Activated CD4-positive, alpha-beta T cell treated with anti-CD3 and anti-CD28 coated beads, Interleukin-2, amount 50 U/mL, for 16 hours (primary cell): ENCODE data around the gene NET1.
A peak's percentile ranks its signal among the peaks of the same experiment; 100 is the strongest.

Experiments used
- DNase-seq: peaks from one replicate; pipeline ENCODE4 v3.0.0-alpha.2; 2020

Gene NET1

GRCh38 chr10:5443429-5443828 is 31.1 kb downstream of the NET1 start:
- DNase-seq: peak; percentile 87

DNA sequence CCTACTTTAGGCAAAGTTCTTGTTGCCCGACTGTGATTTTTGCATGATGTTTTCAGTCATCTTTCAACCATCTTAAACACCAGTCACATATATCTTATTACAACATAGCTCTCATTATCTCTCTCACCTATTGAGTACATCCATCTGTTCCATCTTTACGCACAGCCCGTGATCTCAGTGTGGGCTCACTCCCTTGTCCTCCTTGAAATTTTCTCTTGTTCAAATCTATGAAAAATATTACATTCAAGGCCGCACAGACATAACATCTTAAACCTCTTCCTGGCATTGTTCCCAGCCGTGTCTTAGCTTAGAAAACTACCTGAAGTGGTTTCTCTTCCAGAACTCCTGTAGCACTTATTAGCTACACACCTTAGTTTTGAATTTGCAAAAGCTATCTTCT is 32.6 kb downstream of the NET1 start:
- DNase-seq: no peak

DNA sequence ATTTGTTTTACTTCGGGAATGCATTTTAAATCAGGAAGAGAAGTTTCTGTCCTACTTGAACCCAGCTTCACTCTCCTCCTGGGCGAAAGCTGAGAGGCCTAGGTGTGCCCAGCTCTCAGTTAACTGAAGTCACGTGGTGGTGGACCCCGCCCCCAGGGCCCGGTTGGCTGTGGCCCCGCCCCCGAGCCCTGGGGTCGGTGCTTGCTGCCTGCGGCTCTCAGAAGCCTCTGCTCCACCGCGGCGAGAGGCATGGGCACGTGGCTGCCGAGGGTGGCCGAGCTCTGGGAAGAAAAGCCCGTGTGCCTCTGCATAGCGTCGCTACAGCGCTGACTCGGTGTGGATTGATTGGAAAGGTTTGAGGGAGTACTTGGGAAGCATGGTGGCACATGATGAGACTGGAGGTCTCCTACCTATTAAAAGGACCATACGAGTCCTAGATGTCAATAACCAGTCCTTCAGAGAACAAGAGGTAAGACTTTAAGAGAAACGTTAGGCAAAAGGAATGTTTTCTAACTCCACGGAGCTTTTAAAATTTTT is 34.1 kb downstream of the NET1 start:
- peak; percentile 84 for DNase-seq

DNA sequence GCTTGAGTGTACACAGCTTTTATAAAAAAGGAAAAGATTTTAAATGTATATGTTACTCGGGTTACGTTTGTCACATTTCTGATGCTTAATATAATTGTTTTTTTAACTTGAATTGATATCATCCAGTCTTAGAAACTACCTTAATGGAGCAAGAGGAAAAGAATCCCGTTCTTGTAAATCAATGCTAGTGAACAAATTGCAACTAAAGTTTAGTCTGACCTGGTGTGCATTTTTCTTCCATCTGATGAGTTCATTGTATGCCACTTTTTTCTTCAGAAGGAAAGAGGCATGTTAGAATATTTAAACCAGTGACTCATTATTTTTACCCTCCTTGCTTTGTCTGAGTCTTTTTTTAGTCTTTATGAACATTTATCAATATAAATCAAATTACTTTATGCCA is 34.7 kb downstream of the NET1 start:
- DNase-seq: no peak

DNA sequence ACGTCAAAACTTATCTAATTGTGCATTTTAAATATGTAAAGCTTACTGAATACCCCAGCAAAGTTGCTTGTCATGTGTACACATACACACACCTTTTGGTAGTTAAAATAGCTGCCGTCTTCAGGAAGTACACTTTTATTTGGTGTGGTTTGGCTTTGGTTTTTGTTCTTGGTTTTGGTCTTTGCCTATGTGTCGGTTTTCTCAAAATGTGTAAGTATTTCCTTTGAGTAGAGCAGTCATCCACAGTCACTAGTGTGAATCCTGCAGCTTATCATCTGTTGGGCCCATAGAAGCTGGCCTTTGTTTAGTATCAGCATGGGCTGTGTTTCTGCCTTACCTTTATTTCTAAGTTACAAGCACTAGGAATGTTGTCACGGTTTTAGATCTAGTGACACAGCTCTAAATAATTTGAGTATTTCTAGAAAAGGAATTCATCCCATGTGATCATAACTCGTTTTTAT is 35.3 kb downstream of the NET1 start:
- peak; percentile 91 for DNase-seq

DNA sequence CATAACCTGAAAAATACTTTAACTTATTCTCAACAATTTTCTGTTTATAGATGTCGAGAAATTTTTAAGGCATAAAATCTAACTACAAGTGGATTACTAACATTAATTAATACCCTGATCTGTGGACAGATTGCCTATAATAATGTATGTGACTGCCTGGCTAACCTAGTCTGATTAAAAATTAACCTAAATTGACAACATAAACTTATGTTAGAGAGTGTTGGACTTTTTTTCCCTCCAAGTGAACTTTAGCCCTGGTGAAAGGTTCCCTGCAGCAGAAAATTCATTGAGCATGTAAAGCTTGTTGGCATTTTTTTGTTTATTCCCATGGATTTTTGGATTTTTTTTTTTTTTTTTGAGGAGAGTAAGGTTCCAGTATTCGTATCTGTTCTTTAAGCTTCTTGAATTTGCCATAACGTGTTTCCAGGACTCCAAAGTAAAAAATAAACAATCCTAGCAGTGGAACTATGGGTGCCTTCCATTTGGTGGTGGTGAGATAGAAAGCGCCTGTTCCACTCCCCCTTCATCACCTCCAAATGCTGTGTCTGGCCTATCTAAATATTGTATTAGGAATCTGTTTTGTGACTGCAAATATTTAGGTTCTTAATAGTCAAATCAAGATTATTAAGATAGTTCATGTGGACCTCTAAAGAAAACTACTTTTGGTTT is 36.1 kb downstream of the NET1 start:
- no peak for DNase-seq

DNA sequence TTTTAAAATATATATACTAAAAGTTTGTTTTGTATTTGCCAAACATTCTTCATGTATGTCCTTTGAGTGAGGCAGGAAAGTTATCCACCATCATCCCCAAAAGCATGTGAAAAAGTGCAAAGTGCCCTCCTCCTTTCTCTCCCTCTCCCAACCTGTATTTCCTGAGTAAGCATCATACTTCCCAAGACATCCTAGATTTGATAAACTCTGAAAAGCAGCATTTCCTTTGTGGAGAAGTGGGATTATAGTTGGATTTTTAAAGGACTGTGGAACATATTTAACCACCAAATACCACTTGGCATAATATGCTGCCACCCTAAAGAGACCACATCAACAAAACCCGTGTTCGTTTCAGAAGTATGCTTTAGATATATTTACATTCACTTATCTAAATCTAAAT is 36.9 kb downstream of the NET1 start:
- DNase-seq: no peak

- no peak for DNase-seq
Observed at GRCh38 chr10:5449823-5450222, 37.5 kb downstream of the NET1 start.

- DNase-seq: no peak
Observed at GRCh38 chr10:5450605-5451384, 38.4 kb downstream of the NET1 start.

DNA sequence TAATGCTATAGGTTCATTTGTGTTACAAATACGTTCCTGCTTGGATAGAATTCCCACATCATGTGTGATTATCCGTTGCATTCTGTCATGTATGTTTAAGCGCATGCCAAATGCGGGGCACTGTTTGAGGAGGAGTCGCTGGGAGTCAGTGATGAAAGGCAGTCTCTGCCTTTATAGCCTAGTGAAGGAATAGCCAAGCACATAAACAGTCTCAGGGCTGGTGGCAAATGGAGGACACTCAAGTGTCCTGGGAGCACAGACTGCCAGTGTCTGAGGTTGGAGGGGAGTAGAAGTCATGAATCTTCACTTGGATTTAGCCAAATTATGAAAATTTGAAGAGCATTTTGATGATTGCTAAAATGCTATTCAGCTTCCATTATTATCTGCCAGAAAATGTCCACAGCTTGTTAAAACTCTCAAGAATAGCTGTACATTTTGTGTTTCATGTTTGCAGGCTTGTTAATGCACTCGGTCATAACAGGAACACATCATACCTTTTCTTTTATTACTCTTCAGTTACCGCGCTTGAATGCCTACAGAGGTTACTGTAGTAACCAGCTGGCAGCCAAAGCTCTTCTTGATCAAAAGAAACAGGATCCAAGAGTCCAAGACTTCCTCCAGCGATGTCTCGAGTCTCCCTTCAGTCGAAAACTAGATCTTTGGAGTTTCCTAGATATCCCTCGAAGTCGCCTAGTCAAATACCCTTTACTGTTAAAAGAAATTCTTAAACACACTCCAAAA is 41.6 kb downstream of the NET1 start:
- DNase-seq: no peak

DNA sequence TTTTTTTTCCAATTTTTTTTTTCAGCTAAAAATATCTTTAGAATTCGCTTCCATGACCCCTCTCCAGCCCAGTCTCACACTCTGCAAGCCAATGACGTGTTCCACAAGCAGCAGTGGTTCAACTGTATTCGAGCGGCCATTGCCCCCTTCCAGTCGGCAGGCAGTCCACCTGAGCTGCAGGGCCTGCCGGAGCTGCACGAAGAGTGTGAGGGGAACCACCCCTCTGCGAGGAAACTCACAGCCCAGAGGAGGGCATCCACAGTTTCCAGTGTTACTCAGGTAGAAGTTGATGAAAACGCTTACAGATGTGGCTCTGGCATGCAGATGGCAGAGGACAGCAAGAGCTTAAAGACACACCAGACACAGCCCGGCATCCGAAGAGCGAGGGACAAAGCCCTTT is 44.2 kb downstream of the NET1 start:
- no peak for DNase-seq

- DNase-seq: no peak
Observed at GRCh38 chr10:5457741-5458140, 45.4 kb downstream of the NET1 start.

DNA sequence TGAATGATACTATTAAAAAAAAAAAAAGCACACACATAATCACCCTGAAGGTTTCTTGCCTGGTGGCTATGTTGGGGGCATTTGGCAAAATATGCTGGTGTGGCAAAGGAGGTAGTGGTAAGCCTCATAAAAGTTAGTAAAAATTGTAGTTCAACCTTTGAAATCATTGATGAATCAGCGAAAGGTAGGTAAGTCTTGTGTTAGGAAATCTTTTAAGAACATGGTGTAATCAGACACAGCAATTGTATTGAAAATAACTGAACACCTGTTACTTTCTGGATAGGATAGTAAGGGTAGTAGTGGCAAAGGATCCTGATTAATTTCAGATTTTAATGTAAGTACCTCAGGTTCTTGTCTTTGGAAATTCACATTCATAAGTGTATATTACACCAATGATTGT is 46.1 kb downstream of the NET1 start:
- no peak for DNase-seq

DNA sequence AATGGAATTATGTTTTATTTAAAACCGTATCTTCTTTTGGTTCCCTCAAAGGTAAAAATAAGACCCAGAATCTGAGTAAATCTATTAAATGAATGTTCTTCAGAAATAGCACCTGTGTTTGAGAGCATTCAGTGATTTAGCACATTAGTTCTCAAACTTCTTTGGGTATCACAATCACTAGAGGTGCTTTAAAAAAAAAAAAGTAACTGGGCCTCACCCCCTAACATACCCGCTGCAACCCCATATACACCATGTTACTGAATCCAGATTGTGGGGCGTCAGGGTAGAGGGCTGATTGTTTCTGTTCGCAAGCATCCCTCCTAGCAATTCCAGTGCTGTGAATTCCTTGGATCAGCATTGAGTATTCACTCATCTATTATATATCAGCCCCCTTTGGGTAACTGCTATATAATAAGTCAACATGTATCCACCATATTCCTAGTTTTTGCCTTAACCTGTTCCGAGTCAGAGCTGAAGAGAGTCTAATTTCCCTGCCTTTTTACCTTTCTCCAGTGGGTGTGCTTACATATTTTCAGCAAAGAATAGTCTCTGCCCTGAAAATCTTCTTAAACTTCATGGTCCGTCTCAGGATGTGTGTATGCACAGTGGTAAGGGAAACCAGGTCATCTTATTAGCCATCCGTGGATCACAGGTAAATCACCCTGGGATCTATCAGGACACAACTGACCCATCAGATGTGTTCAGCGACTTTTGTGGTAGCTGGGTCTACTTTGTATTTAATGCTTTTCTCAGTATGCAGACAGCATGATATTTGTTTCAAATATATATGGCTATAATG is 46.8 kb downstream of the NET1 start:
- DNase-seq: no peak

DNA sequence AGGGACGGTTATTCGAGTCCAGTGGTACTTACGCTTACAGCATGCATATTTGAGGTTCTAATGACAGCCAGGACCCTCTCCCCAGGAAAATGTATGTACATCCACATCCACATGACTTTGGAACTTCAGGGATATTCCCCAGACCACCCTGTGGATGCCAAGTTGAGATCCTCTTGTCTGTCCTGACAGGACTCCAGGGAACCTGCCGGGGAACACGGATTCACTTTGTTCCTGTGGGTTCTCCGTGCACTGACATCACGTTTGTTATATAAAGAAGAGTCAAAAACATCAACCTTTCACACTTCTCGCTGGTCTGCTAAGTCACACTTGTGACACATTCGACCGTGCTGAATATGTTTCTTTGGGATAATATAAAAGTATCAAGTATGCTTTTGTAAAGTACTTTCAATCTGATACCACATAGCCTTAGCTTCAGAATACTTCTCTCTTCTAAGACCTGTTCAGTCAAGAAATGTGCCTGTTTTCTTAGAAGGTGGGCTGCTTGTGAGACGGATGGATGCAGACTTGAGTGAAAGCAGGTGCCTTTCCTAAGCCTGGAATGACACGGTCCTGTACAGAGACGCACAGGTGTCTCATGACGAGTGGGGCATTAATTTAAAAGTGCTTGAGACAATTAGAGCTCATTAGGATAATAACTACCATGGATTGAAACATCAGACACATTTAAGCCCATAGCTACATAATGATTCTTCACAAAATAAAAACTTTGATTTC is 48.3 kb downstream of the NET1 start:
- DNase-seq: no peak

GRCh38 chr10:5461203-5461588 is 48.8 kb downstream of the NET1 start:
- no peak for DNase-seq

DNA sequence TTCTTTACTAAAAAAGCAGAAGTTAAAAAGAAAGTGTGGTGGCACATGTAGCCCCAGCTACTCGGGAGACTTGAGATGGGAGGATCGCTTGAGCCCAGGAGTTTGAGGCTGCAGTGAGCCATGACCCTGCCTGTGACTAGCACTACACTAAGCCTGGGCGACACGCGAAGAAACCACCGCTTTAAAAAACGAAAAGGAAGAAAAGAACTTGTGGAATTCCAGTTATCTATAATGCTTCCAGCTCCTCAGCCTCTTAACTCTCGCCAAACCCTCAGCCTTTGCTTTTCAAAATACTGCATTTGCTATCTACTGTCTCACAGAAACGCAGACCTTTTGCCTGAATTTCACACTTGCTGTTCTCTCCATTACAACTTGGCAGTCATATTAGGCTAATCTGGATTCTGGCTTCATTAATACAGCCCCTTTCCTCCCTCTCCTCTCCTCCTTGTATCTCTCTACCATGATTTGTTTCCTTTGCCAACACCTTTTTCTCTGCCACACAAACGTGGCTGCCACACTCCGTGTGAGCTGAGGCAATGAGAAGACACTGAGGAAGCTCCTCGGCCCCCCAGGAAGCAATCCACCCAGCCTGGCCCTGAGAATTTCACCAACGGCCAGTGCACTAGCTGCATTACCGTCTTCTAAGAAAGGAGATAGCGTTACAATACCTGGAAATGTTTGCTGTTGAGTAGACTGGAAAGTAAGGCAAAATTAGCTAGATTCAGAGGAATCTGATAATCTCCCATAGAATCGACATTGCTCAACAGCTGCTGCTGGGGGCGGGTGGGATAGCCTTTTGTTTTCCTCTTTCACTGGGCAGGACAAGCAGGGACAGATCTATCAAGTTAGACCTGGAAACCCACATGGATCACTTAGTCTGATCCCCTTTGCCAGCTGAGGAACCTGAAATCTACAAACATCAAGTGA is 49.8 kb downstream of the NET1 start:
- DNase-seq: no peak

- no peak for DNase-seq
Observed at GRCh38 chr10:5462841-5463293, 50.5 kb downstream of the NET1 start.

DNA sequence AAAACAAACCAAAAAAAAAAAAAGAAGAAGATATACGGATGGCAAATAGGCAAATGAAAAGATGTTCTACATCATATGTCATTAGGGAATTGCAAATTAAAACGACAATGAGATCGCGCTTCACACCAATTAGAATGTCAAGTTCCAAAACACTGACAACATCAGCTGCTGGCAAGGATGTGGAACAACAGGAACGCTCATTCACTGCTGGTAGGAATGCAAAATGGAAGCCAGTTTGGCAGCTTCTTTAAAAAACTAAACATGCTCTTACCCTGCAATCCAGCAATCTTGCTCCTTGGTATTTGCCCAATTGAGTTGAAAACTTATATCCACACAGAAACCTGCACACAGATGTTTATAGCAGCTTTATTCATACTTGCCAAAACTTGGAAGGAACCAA is 52.2 kb downstream of the NET1 start:
- DNase-seq: no peak

- no peak for DNase-seq
Observed at GRCh38 chr10:5465976-5466450, 53.7 kb downstream of the NET1 start.
